ENCODE data around the gene SRSF10.
"Not testable (repeated sequence)": the region's sequence is repeated elsewhere in the genome, so short reads cannot be mapped to it uniquely, and the experiment has no call there.

SRSF10 gene

DNA sequence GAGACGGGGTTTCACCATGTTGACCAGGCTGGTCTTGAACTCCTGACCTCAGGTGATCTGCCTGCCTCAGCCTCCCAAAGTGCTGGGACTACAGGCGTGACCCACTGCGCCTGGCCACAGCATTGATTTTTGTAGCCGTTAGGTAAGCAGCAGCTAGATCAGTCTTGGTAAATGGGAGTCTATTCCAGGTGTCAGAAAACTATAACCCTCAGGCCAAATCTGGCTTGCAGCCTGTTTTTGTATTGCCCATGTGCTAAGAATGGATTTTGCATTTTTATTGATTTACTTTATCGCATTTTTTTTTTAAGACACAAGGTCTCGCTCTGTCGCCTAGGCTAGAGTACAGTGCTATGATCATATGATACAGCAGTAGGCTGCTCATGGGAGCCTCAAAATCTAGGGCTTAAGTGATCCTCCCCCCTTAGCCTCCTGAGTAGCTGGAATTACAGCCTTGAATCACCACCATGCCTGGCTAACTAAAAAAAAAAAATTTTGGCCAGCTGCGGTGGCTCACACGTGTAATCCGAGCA lies 16.6 kb upstream of the SRSF10 start:
- DNase-seq, result no peak

DNA sequence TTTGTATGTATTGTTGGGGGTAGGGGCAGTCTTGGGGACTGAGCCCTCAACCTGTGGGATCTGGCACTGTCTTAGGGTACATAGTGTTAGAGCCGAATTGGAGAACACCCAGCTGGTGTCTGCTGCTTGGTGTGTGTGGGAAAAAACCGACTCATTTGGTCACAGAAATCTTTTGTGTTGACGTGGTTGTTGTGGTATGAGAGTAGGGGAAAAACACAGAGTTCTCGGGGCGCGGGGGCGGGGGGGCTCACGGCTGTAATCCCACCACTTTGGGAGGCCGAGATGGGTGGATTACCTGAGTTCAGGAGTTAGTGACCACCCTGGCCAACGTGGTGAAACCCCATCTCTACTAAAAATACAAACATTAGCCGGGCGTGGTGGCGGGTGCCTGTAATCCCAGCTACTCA lies 15.3 kb upstream of the SRSF10 start:
- no peak for DNase-seq

DNA sequence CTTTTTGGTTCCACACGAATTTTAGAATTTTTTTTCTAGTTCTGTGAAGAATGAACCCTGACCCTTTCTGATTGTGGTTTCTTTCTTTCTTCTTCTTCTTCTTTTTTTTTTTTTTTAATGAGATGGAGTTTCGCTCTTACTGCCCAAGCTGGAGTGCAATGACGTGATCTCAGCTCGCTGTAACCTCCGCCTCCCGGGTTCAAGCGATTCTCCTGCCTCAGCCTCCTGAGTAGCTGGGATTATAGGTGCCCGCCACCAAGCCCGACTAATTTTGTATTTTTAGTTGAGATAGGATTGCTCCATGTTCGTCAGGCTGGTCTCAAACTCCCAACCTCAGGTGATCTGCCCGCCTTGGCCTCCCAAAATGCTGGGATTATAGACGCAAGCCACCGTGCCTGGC lies 11.9 kb upstream of the SRSF10 start:
- DNase-seq, result not testable (repeated sequence)

DNA sequence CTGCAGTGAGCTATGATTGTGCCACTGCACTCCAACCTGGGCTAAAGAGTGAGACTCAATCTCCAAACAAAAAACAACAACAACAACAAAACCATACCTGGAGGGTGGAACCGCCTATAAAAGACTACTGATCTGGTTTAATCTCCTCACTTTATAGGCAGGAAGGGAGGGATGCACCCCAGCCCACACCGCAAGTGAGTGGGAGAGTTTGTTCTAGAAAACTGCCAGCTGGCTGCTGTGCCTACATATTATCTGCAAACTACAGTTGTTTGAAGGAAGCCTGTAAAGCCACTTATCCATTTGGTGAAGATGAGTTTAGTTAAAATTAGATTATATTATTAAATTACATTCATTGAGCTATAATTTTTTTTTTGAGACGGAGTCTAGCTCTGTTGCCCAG lies 9.1 kb upstream of the SRSF10 start:
- no peak for DNase-seq

DNA sequence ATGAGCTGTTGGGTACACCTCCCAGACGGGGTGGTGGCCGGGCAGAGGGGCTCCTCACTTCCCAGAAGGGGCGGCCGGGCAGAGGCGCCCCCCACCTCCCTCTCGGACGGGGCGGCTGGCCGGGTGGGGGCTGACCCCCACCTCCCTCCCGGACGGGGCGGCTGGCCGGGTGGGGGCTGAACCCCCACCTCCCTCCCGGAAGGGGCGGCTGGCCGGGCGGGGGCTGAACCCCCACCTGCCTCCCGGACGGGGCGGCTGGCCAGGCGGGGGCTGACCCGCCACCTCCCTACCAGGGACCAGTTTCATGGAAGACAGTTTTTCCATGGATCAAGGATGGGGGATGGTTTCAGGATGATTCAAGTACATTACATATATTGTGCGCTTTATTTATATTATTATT lies 6.9 kb upstream of the SRSF10 start:
- not testable (repeated sequence) for DNase-seq

DNA sequence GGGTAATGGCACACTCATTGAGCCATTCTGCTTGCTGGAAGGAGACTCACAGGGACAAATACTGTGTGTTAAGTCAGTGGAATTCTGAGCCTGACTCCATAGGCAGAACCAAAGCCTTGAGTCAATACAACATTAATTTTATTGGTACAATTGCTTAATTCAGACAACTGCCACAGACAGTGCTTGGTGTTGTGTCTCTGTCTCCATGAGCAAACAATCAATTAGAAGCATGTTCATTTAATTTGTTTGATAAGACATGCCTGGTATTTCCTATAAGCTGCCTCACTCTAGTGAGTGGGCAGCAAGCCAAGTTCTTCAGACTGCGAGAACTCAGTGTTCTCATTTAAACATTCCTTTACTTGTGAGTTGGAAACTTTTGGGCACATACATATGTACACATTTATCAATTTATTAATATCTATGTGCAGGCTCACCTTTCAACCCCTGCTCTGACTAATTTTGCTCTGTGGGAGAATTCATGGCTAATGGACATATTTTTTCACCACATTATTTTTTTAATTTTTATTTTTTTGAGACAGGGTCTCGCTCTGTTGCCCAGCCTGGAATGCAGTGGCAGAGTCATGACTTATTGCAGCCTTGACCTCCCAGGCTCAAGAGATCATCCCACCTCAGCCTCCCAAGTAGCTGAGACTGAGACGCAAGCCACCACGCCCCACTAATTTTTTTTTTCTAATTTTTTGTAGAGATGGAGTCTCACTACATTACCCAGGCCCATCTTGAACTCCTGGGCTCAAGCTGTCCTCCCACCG lies 4.5 kb upstream of the SRSF10 start:
- DNase-seq, result no peak

DNA sequence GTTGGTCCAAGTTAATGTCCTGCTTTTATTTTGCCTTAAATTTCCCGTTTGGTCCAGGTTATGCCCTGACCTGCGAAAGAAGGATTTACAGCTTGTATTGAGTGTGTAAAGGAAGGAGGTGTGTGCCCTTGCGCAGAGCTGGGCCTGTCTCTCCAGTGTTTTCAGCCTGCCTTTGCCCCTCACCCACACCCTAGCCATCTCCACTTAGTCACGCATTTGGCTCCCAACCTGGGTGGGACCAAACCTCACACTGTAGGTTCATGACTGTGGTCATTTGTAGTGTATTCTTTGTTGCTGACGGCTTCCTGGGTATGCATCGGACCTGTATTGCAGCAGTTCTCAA lies 572 bp upstream of the SRSF10 start:
- peak; percentile 26 for DNase-seq

DNA sequence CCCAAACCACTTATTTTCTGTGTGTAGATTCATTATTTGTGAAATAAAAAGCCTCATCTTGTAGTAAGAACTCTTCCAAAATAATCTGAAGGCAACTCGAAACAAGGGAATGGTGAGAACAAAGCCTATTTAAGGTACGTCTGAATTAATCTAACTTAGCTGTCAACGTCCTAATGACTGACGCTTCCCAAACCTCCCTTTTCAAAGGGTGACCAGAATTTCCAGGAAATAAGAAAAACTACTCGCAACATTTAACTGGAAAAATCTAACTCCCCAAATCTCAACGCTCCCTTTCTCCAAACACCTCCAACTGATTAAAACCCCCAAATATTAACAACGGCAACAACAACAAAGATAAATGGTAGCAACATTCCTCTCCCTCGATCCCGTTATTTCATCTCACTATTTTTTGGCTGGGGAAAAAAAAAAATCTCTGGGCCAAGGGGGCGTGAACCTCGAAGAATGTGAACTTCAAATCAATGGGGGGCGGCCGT lies 693 bp downstream of the SRSF10 start:
- DNase-seq, result no peak

DNA sequence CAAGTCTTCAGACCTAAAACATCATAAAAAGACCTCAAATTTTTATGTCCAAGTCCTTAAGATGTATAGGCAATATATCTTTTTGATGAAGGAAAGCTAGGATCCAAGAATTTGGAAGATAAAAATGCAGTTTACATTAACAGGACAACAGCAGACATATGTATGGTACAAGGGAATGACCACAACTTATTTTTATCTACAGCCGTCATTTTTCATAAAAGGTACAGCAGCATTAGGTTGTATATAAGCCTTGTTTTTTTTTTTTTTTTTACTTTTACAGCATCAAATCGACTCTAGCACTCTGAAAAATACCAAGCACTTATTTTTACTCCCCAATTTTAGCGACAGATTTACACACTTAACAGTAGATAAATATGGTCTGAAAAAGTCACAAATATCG lies 1.3 kb downstream of the SRSF10 start:
- no peak for DNase-seq

DNA sequence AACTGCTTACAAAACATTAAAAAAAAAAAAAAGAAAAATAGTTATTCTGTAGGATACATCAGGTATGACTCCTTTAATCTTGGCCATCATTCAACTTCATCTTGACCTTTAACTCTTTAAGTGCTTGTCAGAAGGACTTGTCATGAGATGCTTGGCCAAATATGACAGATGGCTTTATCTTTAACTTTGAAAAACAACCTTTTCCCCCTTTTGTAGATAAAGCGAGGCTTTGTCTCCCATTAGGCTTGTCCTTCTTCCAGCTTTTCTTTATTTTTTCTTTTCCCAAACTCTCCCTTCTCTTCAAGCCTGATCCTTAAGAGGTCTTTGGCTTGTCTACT lies 2.3 kb downstream of the SRSF10 start:
- no peak for DNase-seq

DNA sequence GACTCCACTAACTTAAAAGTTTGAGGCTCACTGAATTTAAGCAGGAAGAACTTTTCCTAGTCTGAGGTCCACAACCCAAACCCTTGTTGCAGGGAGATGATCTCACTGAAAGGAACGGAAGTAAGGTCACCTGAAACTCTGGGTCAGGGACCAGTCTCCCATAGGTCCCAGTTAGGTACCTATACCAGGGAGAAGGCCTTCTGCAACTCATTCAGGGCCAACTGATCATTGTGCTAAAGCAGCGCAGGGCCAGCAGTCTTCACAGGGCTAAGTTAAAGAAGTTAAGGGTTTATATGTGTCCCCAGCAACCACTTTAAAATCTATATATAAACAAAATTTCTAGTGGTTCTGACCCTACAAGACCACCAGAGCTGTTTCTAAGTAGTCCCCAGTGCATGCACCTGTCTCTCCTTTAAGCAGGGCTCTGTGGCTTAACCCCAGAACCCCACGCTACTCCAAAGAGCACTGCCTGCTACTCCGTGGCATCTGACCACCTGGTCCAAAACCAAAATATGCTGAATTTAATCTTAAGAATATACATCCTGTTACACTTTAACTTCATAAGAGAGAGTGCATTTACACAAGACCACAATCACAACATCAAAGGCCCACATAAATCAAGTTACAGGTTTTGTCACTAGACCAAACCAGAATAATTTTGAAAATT lies 2.8 kb downstream of the SRSF10 start:
- DNase-seq, result no peak

DNA sequence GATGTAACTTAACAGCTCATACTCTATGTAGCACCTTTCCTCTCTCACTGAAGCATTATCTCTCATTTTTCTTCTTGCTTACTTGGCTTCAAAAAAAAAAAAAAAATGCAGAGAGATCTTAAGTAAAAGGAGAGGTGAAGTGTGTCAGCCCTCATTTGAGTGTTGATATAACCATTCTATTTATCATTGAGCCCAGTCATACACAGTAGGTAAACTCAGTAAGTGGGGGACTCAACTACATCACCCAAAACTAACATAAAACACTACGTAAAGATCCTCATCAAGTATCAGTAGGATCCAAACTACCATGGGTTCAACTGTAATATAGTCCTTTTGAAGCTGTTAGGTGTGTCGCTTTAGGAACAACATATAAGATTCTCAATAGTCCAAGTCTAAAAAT lies 12.3 kb downstream of the SRSF10 start:
- no peak for DNase-seq

DNA sequence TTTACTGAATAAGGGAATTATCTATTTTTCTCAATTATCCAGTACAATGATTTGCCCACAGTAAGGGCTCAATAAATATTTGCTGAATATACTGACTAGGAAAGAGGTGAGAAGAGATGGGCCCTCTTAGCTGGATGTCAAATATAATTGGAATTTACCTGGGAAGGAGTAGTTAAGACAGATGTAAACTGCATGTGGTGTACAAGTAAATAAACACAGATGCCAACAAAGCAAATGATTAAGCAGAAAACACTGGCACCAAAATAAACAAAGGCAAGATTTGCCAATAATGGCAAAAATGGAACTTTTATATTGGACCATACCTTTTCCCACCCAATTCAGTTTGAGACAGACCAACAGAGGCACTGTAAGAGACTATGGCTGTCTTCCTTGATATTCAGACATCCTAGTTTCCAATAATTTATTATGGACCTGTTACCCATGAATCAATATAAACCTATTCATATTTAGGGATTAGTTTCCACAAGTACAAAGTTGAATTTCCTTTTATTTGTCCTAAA lies 13.1 kb downstream of the SRSF10 start:
- DNase-seq, result no peak

DNA sequence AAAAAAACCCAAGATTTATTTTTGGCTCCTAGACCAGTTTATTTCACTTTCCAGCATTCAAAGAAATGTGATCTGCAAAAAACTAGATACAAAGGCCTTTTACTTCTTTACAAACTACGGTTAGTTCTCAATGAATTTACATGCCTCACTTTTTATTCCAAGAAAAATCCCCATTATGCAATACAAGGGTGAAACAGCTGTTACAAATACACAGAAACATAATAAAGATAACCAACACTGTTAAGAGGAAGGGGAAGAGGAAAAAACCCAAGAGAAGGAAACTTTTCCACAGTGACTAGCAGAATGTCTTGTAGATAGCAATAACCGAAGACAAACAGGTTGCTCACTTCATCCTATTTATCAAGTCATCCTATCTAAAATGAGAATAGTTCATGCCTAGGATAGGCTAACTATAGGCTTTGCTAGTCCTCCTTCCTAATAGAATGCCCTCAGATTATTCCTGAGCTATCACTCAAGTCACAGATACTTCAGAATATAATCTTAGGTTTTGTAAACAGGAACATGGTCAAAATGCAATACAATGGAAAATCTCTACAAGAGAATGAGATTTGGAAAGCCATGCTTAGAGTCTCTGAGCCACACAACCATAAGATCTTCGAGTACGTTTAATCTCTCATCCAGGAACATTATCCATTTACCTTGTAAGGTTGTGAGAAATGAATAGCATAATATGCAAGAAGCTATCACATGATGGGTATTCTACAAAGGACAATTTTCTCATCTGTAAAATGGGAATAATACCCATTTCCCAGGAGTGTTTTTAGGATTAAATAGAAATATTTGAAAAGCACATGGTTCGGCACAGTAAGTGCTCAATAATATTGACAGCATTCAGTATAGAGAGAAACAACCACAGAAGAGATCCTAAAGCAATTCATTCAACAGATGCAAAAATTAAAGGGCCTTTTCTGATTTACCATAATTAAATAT lies 15.1 kb downstream of the SRSF10 start:
- DNase-seq, result peak; percentile 76

DNA sequence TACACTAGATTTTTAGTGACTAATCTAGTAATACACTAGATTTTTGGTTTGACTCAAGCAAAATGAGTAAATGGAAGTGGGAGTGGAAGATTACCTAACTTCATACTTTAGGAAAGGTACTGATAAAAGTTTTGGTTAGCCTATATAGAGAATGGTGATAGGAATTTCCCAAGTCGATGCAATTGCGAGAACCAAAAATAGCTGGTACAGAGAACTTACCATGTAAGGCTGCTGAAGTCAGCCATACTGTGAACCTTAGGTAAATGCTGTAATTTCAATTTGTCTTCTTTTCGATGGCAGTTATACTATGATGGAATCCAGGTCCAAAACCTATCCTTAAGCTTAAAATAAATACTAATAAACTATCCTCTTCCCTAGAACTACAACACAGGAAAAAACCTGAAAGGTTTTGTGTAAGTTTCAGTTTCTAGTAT lies 15.9 kb downstream of the SRSF10 start:
- DNase-seq, result peak; percentile 24

DNA sequence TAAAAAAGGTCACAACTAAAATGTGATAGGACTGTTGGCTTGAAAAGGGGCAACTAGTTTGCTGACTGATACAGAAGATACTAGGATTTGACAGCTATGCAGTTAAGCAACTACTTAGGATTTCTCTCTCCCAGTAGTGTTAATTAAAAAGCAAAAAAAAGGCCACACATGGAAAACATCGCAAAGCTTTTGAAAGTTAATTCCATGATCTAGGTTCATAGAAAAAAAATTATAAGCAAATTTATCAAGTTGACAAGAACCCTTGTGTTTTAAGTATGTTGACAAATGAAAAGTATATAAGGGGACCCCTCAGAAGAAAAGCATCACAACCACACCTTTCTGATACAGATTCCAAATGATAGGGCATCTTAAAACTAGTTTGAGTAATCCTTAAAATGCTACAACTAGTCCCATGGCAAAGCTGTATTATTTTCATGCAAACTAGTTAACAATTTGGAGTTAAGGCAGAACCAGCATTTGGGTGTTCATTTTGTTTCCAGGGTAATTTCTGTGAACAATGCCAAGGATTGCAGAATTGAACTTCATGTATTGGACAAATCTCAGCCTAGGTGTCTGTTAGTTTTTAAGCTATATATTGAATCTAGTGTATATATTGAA lies 16.4 kb downstream of the SRSF10 start:
- no peak for DNase-seq

DNA sequence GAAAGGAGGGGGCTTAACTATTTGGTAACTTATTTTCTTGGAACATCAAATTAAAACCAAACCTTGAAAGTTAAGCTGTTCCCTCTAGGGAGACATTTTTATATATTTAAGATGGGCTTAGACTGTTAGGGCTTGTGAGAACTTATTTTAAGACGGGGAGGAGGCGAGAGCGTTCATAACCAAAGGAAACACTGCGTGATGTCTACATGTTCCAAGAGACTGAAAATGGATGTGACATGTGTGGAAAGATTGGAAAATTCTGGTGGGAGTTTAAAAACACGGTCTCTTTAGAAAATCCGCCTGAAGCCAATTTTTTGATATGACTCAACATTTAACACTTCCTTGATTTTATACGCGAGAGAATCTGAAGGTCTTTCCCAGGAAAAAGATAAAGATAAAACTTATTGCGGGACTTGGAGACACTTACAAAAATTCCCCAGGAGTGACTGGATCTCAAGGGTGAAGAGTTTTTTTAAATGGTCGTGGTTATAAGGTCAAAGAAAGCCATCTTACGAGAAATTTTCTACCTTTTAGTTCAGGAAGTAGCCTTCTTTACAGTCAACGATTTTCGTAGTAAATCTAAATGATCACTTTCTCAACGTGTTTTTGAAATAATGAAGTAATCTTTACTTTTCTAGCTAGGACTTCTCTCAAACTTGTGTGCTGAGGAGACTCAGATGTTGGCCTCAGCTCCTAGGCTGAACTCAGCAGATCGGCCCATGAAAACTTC lies 19.7 kb downstream of the SRSF10 start:
- peak; percentile 80 for DNase-seq

DNA sequence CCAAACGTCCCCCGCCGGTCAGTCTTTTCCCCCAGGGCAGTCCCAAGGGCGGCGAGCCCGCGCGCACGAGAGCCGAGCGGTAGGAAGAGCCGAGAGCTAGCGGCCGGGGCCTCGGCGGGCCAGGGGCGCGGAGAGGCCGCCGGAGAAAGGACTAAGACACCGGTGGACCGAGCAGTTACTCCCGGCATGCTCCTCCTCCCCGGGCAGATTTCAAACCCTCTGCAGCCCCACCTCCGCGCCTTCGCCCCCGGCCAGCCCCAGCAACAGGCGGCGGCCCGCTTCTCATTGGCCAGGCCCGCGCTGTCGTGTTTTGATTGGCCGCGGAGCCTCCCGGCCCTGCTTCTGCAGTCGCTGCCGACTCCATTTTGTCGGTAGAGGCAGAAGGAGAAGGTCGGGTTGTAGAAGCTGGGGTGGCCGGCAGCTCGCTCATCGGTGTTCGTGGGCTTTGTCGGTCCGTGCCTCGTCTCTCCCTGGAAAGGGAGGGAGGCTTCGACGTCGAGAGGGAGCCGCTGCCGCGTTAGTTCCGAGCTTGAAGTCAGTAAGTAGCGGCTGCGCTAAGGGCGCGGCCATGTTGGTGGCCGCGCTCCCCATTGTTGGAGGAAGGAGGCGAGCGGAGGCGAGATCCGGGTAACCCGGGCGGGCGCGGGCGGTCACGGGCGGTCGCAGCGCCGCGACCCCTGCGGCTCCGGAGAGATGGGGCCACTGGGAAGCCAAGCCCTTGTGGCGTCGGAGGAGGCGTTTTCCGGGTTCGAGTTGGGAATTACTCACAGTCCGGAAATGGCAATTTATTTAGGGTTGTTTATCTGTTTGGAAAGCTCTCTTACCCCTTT lies 20.5 kb downstream of the SRSF10 start, which contains the start of gene PNRC2:
Gene PNRC2, plus strand, starts transcription at position 368 of the 830 bp plus-strand sequence. CDS start 1,630 bp downstream, outside the sequence.
- peak; percentile 98 for DNase-seq

DNA sequence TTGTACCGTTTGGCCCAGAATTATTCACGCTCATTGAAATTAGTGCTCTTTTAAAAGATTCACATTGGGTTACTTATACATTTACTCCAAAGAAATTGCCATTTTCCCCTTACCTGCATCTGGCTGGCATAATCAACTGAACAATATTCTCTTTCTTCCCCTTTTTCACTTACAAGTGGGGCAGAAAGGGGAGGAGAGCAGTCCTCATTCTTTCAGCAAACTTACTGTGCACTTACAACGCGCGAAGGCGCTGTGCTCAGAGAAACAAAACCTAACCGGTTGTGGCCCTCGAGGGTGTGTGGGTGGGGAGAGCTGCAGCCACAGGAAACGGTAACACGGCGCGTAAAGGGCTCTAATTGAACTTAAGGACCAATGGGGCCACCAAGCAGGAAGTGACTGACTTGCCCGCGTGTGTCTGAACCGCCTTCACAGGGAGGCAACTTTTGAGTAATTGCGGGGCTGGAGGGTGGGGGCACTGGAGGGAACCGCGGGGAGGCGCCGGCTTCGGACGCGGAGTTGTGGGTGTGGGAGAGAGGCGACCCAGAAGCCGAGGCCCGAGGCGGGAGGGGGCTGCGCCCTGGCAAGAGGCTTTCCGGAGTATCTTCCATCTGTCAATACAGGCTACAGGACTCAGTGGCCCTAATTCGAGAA lies 21.2 kb downstream of the SRSF10 start:
- DNase-seq, result peak; percentile 99

Data from suppressor macrophage treated with lipopolysaccharide for 4 hours (primary cell).